Activated CD4-positive, alpha-beta T cell treated with anti-CD3 and anti-CD28 coated beads, Interleukin-2, amount 50 U/mL, for 48 hours (primary cell): ENCODE results near the gene ERGIC1.

ENCODE experiments used
- DNase-seq, 2 experiments: peaks; one replicate each; pipeline ENCODE4 v3.0.0-alpha.2; 2020

Gene ERGIC1

DNA sequence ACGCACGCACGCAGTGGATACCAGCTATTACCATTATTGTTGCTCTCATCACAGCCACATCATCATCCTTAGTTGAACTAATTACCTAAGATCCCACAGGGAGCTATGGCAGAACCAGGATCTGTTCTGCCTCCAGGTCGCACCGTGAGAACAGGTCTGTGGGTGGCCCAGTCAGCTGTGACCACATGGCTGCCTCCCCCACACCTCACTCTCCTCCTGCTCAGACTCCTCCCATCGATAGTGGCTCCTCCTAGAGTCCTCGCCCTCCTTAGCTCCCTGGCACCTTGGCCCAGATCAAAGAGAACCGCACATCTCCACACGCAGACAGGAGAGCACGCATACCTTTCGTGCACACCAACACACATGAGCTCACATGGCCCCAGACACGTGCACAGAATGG lies 92.7 kb downstream of the ERGIC1 start:
- DNase-seq = no peak

DNA sequence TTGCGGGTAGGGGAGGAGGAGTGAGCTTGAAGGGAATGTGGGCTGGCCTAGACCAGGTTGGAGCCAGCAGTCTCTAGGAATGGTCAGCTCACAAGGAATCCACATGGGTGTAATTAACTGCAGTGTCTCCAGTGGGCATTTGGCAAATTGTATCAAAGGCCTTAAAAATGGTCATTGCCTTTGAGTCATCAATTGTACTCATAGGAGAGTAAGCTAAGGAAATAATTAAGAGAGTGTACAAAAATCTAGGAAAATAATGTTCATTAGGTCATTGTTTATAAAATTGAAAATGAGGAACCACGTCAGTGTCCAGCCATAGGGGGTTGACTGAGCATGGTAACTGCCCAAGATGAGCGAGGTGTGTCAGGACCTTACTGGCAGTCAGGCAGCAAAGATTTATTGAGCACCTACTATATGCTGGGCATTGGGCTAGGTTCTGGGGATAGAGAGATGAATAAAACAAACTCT lies 95.4 kb downstream of the ERGIC1 start:
- no peak for DNase-seq

DNA sequence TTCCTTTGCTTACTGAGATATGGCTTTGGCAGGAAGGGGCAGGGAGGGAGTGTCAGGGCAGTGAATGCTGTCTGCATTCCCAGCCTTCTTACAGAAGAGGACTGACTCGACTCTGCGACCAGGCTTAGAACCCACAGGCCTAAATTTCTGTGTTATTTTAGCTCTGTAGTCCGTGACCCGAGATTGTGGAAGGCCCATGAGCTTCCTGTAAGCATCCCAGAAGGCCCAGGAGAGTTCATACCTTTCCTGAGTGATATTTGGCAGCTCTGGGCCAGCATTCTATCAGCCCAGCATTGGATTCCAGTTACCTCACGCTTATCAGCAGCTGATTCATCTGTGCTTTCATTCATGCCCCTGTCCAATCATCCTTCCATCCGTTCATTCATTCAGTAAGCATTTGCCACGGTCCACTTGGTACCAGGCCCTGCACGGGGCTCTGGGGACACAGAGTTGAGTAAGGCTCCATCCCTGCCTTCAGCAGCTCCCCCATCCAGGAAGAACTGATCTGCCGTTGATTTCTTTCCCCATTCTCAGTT lies 97.0 kb downstream of the ERGIC1 start:
- DNase-seq = no peak

DNA sequence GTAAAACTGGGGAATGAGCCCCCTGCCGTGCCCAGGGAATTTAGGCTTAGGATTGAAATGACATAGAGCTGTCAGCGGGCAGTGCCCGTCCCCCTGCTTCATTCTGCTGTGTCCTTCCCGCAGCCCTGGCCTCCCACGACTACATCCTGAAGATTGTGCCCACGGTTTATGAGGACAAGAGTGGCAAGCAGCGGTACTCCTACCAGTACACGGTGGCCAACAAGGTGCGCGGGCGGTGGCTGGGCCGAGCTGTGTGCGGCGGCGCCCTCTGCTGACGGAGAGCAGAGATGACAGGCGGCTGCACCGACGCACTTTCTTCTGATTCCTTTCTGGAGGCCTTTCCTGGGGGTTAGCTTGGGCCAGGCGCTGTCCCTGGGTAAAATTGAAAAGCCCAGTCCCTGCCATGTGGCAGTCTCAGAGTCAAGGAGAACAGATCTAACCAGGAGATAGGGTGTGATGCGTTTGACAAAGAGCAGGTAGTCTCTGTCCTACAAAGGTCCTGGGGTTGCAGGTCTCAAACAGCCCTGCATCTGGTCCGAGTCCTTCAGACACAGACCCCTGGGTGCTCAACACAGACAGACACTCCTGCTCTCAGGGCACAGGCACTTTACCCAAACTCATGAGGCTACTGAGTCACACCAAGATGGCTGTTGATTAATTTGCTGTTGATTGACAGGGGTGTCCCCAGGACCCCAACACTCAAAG lies 98.4 kb downstream of the ERGIC1 start:
- peak; percentile 75 to 76 for DNase-seq

DNA sequence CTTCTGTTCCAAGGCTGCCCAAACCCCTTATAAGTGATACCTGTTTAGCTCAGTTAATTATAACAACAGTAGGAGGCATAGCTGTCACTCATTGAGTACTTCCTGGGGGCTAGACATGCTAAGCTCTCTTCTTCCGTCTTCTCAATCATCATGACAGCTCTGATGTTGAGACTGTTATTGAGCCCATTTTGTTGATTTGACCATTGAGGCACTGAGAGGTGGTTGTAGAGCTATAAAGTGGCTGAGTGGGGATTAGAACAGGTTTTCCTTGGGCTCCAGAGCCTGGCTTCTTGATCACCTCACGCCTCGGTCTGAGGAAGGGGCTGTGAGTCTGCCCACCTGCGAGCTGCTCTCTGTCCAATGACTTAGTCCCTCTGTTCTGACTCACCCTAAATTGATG lies 99.2 kb downstream of the ERGIC1 start:
- DNase-seq = no peak

DNA sequence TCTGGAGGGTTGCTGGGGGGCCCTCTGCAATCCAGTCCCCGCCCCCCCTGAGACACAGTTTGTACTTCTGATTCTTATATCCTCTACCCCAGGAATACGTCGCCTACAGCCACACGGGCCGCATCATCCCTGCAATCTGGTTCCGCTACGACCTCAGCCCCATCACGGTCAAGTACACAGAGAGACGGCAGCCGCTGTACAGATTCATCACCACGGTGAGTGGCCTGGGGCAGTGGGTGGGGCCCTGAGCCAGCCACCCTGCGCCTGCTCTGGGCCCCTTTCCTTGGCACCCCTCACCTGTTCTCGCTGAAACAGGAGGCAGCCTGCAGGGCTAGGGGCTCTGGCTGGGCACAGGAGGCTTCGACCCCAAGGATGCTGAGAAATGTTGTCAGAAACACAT lies 101.0 kb downstream of the ERGIC1 start:
- no peak for DNase-seq

DNA sequence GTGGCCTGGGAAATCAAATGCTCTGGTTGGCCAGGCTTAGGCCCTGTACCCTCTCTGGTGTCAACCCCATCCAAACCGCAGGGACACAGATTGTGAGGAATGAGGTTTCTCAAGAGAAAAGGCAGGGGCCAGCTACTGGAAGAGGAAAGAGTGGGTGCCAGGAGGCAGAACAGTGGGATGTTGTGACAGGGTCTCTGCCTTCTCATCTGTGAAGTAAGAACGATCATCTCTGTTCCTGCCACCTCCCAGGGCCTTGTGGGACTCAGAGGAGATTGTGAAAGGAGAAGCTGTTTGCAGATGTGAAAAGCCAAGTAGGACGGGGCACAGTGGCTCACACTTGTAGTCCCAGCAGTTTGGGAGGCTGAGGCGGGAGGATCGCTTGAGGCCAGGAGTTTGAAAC lies 102.3 kb downstream of the ERGIC1 start:
- DNase-seq = no peak

DNA sequence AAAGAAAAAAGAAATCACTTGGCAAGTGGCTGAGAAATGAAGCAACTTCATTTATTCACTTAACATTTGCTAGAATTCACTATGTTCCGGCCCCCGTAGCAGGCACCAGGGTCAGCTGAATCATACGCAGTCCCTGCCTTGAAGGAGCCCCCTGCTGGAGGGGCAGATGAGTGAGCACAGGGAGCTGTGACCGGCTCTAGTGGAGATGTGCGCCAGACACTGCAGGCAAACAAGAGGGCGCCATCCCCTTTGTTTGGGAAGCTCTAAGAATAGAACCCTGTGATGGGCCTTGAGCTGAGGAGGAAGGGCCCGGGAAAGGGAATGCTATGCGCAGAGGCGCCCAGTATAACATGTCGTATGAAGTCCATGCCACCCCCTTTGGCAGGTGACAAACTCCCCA lies 105.0 kb downstream of the ERGIC1 start:
- DNase-seq = peak; percentile 9 to 19

DNA sequence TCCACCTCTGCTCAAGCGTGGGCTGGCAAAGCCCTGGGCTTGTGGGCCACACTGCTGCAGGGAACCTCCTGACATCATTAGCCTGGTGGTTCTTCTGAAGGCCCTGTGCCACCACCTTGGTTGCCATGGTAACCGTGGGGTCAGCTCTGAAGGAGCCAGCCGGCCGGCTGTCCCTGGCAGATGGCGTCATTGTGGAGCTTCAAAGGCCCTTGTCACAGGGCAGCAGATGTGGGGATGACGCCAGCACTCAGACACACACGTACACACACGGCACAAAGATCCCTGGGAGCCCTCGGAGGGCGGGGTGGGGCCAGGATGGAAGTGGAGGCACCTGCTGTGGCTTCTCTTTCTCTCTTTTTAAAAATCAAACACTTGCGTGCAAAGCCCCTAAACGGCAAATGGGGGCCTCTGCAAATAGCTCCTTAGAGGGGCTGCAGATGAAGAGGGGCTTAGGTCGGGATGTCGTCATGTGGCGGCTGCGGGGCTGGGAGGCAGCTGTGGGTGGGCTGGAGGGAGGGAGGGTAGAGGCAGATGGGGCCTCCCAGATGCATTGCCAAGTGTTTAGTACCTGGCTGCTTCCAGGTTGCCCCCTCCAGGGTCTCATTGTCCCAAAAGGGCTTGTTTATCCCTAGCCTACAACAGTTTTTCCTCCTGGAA lies 105.7 kb downstream of the ERGIC1 start:
- no peak for DNase-seq

DNA sequence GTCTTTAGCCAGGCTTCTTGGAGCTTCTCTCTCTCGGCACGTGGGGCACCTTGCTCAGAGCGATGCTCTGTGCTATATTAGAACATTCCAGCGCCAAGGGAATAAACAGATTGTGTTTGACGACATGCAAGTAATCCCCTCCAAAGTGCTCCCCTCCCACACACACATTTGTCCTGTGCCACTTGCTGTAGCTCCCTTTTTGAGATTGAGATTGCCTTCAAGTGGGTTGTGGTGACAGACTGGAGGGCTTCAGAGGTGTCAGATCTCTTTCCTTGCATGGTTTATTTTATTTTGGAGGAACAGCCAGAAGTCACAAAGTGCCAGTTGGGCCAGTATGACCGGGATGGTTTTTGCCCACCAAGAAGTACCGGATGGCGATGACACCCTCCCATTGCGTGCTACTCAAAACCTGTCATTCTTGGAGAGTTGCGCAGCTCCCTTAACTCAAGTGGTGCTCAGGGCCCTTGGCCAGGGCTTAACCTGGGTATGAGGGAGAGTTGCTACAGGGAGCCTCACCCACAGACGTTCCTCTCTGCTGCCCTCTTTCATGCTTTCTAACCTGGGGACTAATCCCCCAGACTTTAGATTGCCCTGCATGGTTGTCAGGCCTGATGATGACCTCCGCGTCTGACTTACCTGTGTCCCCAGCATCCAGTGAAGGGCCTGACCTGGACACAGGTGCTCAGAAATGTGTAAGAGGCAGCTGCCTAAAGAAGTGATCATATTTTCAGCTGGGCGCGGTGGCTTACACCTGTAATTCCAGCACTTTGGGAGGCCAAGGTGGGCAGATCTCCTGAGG lies 106.4 kb downstream of the ERGIC1 start:
- DNase-seq = no peak

DNA sequence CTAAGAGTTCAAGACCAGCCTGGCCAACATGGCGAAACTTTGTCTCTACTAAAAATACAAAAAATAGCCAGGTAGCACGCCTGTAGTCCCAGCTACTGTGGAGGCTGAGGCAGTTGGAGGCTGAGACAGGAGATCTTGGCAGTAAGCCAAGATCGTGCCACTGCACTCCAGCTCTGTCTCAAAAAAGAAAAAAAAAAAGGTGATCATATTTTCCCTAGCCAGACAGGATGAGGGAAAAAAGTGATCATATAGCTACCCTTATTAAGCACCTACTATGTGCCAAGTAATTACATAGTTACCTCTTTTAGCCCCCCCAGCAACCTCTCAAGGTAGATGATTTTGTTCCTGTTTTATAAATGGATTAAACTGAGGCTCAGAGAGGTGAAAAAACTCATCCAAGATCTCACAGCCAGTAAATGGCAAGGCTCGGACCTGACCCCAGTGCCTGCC lies 107.0 kb downstream of the ERGIC1 start:
- no peak for DNase-seq

DNA sequence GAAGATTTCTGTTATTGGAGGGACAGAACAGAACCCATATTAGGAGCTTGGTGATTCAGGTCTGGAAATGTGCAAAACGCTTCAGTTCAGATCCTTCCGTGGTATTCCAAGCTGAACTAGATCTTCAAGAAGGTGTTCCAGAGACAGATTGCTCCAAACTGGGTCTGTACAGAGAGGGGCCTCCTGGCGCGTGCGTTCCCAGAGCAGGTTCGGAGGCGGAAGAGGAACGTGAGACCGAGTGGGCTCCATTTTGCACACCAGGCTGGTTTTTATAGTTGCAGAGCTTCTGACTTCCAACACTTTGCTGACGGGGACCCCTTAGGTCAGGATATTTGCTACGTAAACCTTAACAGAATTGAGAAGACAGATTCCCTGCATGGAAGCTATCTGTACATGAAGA lies 108.5 kb downstream of the ERGIC1 start:
- DNase-seq = no peak

DNA sequence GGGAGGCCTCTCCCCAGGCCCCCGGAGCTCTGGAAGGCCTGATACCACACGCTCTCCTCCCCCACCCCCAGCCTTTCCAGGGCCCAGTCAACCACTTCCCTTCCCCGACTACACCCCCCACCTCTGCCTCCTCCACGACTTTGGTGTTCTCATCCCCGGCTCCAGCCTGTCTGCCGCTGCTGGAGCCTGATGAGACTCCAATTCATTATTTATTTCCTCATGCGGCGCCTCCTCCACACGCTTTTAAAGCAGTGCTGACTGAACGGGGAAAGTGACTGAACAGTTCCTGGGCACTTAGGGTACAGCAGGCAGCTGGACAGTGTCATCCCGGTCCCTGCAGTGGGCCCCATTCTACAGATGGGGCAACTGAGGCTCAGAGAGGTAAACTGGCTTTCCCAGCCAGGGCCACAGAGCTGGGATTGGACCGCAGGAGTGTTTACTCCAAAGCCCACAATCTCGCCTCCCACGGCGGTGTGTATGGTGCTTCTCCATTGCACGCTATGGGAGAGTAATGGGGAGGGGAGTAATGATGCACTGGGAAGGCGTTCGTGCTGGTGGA lies 109.3 kb downstream of the ERGIC1 start:
- no peak for DNase-seq

DNA sequence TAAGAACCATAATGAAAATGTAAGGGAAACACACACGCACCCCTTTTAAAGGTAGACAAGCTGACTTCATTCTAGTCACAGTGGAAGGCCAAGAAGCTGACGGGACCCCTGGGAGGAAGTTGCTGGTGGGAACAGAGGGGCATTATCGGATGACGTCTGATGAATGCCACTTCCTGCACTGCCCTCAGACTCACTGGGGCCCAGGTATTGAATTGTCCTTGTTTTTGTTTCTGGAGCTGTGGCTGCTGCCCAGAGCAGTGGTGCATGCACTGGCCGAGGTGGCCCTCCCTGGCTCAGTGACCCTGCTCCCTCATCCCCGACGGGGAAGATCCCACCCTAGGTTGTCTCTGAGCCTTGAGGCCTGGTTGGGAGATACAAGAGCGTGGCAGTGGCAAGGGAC lies 109.9 kb downstream of the ERGIC1 start:
- DNase-seq = no peak

DNA sequence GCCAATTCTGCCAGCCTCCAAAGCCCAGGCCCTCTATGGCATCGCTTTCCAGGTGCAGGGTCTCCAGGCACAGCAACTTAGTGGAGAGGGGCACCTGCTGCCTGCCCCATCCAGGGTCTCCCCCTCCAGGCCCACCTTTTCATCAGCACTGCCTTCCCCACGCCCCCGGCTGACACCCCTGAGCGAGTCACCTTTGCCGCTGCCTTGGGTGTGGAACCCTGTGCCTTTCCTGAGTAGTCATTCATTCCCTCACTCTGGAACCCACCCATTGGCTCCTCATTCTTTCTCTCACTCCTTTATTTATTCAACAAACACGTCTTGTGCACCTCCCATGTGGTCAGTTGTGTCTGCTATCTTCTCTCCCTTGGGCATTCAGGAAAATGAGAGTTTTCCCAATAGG lies 110.7 kb downstream of the ERGIC1 start:
- DNase-seq = no peak

DNA sequence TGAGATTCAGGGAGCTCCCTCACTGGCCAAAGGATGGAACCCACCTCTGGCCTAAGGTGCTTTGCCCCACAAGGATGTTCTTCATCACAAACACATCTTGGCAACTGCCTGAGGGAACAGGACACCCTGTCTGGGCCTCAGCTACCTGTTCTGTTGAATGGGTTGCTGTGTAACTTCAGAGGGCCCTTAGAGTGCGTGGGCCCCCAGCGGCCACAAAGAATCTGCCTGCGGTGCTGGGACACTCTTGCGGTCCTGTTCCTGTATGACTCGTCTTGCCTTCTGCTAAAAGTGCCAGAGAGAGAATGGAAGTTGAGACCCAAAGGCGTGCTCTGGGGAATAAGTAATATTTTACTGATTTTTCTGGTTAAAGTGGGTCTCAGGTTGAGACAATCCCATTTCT lies 111.1 kb downstream of the ERGIC1 start:
- DNase-seq = no peak

DNA sequence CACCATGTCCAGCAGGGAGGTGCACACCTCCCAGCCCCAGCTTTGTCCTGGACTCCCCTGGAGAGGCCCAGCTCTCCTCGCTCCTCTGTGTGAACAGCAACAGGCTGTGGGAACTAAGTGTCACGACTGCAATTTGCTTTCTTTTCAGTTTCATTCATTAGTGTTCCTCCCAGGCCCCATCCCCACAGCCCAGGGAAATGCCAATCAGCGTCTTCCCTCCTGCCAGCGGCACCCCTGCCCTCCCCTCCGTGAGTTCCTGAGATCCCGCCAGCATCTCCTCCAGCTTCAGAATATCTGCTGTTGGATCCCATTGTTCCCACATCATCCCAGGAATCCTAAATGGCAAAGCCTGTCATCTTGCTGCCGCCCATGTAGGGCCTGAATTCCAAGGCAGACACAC lies 112.1 kb downstream of the ERGIC1 start:
- DNase-seq = no peak

DNA sequence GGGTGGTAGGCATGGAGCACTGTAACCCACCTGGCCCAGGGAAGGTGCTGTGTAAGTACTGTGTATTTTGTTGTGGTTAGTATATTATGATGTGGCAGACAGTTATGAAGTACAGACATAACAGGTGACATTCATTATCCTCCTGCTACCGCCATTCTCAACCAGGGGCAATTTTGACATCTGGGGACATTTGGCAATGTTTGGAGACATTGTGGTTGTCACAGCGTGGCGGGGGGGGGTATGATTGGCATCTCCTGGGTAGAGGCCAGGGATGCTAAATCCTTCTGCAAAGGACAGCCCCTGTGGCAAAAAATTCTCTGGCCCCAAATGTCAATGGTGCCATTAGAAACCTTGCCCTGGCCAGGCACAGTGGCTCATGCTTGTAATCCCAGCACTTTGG lies 115.4 kb downstream of the ERGIC1 start:
- no peak for DNase-seq

DNA sequence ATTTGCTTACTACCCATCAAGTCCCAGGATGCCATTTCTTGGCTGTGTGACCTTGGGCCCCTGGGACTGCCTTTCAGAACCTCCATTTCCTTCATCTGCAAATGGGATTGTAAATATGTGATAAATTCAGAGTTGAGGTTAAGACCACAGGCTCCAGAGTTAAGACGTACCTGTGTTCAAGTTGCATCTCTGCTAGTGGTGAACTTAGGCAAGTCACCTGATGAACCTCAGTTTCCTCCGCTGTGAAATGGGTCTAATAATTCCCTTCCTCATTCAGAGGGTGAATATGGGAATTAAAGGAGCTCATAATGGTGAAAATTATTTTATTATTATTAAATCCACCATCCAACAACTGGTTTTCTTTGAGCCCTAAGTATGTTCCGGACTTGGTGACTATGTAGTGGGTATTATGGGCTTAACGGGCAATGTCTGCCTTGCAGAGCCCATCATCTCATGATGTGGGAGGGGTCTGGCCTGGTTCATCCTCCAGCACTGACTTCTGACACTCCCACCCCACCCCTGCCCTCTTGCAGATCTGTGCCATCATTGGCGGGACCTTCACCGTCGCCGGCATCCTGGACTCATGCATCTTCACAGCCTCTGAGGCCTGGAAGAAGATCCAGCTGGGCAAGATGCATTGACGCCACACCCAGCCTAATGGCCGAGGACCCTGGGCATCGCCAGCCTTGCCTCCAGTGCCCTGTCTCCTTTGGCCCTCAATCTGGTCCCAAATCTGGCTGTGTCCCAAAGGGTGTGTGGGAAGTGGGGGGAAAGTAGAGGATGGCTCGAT lies 116.3 kb downstream of the ERGIC1 start:
- no peak for DNase-seq

DNA sequence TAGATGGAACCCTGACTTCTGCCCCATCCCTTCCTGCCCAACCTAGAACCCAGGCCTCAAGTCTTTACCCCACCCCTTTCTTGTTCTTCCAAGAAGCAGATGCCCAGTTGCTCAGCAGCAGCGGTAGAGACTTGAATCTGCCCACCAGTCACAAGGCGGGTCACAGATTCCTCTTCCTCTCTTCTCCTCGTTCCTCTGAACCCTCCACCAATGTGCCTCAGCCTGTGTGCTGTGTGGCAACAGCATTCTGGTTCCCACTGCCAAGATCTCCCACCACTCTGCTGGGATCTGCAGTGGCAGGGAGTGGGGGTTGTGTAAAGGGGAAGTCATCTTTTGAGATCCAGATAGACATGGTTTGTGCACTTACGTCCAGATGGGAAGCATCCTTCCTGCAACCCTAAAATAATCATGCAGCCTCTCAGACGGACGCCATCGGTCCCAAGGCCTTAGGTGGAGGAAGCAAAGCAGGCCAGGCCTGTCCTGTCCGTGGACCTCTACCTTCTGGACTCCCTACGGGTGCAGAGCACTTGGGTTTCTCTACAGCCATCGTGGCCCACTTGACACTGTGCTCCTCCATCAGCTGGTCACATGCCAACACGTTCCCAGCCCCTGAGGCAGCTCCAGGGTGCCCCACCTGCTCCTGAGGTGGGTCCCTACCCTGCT lies 117.5 kb downstream of the ERGIC1 start:
- no peak for DNase-seq

DNA sequence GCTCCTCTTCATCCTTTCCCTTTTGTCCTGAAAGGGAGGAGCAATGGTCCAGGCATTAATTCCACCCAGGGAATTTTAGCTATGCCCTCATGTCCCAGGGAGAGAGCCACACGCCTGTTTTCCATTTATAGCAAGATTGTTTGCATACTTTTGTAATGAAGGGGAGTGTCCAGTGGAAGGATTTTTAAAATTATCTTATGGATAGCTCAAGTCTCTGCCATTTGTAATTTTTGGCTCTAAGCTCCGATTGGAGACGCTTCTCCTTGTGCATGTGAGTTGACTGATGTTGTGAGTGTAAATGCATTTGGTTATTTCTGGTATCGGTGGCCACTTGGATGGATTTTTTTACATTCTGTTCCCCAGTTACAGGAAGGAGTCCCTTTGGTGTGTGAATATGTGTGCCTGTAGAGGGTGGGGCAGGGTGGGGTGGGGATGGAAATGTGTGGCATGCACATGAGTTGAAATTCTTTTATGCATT lies 118.0 kb downstream of the ERGIC1 start:
- DNase-seq = no peak
